H1 (cell line): ENCODE results near the gene HUWE1. TPM values are rescaled to one million over a fixed set of nuclear protein-coding genes. Genes with fewer than 3 reads are reported as not detected.

ENCODE experiments used
- CHD7 ChIP-seq: fragments of 300-600 bp; sonication (generic); IDR thresholded peaks from 2 replicates; pipeline ENCODE4 v1.7.1; 2012; ENCODE audit warnings: low read length, moderate library complexity, mild to moderate bottlenecking, inconsistent platforms; ENCODE audit not compliant: insufficient replicate concordance
- RXRA ChIP-seq: IDR thresholded peaks from 2 replicates; pipeline ENCODE4 v1.6.1; 2011; ENCODE audit warnings: low read depth, mild to moderate bottlenecking, low read length, moderate library complexity; ENCODE audit not compliant: insufficient read depth
- polyA plus RNA-seq, 7 experiments: library from polyadenylated mRNA; depleted of rRNA in 3 of 7; stranded (reverse) in 5 of 7; unstranded in 2 of 7; fragments of >200 nt in 5 of 7; fragments of 200-250 nt in 2 of 7; gene quantifications; 1 replicate in 5 of 7; 2 replicates in 1 of 7; 4 replicates in 1 of 7; pipeline versions ENCODE4 v1.2.1 to v1.2.3, GENCODE V29; 2011 to 2013; ENCODE audit warnings: missing spikeins in 2 of 7, mixed read lengths in 2 of 7
- total RNA-seq: library from RNA; stranded (reverse); fragmentation: NEBNext Ultra II Directional; extraction: Animal tissue kit (Norgen Biotek cat#: 25700); gene quantifications from 2 replicates; pipeline ENCODE4 v1.2.1, GENCODE V29; 2021

The HUWE1 gene
- total and polyA plus RNA-seq, 2 of the 8 experiments (the other 6 are each of a cell fraction or from before 2014, with no cell fraction given): 114 to 252 TPM

GRCh38 chrX:53669258-53669657, 17.3 kb downstream of the HUWE1 start (continued):
- TF ChIP-seq CHD7: no peak
- TF ChIP-seq RXRA: no peak
